ENCODE measurements around the gene CHRNG.

- no peak for TF ChIP-seq CTCF (IDR thresholded peaks at IDR 0.05)
- no peak for TF ChIP-seq POLR2A (IDR thresholded peaks at IDR 0.05)
- TF ChIP-seq EP300 (IDR thresholded peaks at IDR 0.05) = no peak
Measured at GRCh38 chr2:232492963-232493700, 46.4 kb upstream of the CHRNG start.

All from ovary (tissue), 3 donors.